GM06990 (cell line): ENCODE results near the gene PLA2G2D.

Source experiments
- DNase-seq: peaks from one replicate; pipeline ENCODE4 v3.0.0-alpha.2; 2011; ENCODE audit not compliant: insufficient read length; ENCODE audit errors: extremely low read depth
- H3K27me3 ChIP-seq: replicated peaks from 2 replicates; pipeline ENCODE4 v1.6.0; 2011; ENCODE audit warnings: low read length; ENCODE audit not compliant: control insufficient read depth, insufficient read depth
- H3K36me3 ChIP-seq: 2 replicates; pipeline ENCODE4 v1.5.1; 2011; ENCODE audit warnings: low read length; ENCODE audit not compliant: control insufficient read depth, insufficient read depth
- H3K4me3 ChIP-seq: replicated peaks from 2 replicates; pipeline ENCODE4 v1.5.1; 2011; ENCODE audit warnings: low read depth, mild to moderate bottlenecking, control low read depth, low read length
- TF ChIP-seq, protein P1 (sequence below): IDR thresholded peaks from 2 replicates; pipeline ENCODE4 v1.5.1; 2011; ENCODE audit warnings: low read length, control low read depth, mild to moderate bottlenecking, inconsistent platforms; ENCODE audit not compliant: insufficient read depth, poor library complexity, severe bottlenecking

The PLA2G2D gene

DNA sequence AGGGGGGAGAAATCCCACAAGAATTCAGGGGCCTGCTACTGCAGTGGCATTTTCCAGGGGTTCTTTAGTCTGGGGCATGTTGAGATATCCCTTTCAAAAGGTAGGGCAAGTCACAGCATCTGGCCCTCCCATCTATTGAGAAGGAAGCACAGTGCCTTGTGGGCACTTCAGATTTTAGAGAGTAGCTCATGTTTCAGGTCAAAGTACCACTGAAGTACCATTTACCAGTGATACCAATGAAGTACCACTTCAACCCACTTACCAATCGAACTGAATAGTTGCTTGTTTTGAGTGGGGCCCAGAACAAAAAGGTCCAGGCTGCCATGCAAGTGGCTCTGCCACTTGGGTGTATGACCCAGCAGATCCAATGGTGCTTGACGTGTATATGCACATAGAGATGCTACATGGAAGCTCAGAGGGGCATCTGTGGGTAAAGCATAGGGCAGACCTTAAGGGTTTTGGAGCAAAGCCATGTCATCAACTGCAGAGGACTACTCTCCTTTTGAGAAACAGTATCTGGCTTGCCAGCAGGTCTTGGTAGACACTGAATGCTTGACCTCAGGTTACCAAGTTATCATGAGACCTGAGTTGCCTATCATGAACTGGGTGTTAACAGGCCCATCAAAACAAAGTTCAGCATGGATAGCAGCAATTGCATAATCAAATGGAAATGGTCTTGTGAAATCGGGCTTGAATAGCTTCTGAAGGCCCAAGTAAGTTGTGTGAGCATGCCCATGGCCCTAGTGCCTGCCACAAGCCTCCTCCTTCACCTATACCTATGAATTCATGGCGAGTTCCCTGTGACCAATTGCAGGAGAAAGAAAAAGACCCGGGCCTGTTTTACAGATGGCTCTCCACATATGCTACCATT is 23.5 kb downstream of the PLA2G2D start:
- H3K4me3 ChIP-seq, result no peak overlapping the region
- TF ChIP-seq, protein P1, sequence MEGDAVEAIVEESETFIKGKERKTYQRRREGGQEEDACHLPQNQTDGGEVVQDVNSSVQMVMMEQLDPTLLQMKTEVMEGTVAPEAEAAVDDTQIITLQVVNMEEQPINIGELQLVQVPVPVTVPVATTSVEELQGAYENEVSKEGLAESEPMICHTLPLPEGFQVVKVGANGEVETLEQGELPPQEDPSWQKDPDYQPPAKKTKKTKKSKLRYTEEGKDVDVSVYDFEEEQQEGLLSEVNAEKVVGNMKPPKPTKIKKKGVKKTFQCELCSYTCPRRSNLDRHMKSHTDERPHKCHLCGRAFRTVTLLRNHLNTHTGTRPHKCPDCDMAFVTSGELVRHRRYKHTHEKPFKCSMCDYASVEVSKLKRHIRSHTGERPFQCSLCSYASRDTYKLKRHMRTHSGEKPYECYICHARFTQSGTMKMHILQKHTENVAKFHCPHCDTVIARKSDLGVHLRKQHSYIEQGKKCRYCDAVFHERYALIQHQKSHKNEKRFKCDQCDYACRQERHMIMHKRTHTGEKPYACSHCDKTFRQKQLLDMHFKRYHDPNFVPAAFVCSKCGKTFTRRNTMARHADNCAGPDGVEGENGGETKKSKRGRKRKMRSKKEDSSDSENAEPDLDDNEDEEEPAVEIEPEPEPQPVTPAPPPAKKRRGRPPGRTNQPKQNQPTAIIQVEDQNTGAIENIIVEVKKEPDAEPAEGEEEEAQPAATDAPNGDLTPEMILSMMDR, result no peak
- no peak for DNase-seq
- no peaks in the 10 kb centered on the region for H3K27me3 ChIP-seq
- H3K36me3 ChIP-seq, result no peaks in the 10 kb centered on the region

DNA sequence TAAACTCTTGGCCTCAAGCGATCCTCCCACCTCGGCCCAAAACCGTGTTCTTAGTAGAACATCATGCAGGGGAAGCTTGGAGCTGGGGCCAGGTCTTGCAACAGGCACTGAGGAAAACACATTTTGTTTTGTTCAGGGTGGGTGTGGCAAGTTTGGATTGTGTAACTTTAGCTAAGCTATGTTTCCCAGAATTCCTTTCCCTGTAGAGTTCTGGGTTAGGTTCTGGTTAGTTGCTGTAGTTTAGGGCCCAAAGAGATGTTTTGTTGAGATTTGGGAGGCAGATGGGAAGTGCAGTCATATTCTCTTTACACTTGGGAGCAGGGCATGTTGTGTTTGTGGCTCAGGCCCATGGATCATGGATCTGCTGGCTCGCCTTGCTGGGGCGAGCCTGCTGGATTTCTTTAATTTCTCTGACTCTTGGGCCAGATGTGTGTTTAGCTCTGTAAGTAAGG is 25.4 kb downstream of the PLA2G2D start:
- no peaks in the 10 kb centered on the region for H3K36me3 ChIP-seq
- TF ChIP-seq, protein P1, result no peak
- no peak overlapping the region for H3K4me3 ChIP-seq
- no peak for DNase-seq
- H3K27me3 ChIP-seq, result no peaks in the 10 kb centered on the region

DNA sequence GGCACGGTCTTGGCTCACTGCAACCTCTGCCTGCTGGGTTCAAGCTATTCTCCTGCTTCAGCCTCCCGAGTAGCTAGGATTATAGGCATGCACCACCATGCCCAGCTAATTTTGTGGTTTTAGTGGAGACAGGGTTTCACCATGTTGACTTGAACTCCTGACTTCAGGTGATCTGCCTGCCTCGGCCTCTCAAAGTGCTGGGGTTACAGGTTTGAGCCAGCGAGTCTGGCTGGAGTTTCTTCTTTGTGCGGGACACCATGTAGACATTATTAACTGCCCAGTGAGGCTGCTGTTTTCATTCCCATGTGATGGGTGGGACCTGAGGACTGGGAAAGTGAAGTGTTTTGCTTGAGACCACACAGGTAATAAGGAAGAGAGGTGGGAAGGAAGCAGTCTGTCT is 26.0 kb downstream of the PLA2G2D start:
- no peak for DNase-seq
- Histone ChIP-seq H3K27me3 (no peaks in the 10 kb centered on the region), H3K36me3 (no peaks in the 10 kb centered on the region), H3K4me3 (no peak overlapping the region)
- TF ChIP-seq, protein P1, result no peak

DNA sequence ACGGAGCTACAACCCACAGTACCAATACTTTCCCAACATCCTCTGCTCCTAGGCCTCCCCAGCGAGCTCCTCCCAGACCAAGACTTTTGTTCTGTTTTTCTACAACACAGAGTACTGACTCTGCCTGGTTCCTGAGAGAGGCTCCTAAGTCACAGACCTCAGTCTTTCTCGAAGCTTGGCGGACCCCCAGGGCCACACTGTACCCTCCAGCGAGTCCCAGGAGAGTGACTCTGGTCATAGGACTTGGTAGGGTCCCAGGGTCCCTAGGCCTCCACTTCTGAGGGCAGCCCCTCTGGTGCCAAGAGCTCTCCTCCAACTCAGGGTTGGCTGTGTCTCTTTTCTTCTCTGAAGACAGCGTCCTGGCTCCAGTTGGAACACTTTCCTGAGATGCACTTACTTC is 28.7 kb downstream of the PLA2G2D start:
- no peaks in the 10 kb centered on the region for H3K36me3 ChIP-seq
- DNase-seq, result no peak
- H3K27me3 ChIP-seq, result no peaks in the 10 kb centered on the region; the same call in 1 of the 2 replicates
- TF ChIP-seq, protein P1, result no peak
- H3K4me3 ChIP-seq, result no peak overlapping the region

DNA sequence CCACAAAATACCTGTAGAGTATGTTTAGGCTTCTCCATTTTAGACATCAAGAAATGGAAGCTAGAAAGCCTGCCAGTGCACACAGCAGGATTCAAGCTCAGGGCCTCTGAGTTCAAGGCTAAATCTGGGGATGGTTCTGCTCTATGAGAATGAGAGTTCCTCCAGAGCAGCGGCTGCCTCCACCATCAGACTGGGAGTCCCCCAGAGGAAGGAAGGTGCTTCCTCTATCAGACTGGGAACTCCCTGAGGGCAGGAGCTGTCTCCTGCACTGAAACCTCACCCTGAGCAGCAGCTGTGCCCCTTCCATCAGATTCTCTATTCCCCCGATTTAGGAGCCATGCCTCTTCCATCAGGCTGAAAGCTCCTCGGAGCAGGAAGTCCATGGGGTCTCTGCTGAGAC is 29.2 kb downstream of the PLA2G2D start:
- Histone ChIP-seq H3K4me3 (no peak overlapping the region), H3K36me3 (no peaks in the 10 kb centered on the region), H3K27me3 (no peaks in the 10 kb centered on the region; the same call in 1 of the 2 replicates)
- no peak for DNase-seq
- TF ChIP-seq, protein P1, result no peak
